ENCODE data around the gene ITPR2.

DNA sequence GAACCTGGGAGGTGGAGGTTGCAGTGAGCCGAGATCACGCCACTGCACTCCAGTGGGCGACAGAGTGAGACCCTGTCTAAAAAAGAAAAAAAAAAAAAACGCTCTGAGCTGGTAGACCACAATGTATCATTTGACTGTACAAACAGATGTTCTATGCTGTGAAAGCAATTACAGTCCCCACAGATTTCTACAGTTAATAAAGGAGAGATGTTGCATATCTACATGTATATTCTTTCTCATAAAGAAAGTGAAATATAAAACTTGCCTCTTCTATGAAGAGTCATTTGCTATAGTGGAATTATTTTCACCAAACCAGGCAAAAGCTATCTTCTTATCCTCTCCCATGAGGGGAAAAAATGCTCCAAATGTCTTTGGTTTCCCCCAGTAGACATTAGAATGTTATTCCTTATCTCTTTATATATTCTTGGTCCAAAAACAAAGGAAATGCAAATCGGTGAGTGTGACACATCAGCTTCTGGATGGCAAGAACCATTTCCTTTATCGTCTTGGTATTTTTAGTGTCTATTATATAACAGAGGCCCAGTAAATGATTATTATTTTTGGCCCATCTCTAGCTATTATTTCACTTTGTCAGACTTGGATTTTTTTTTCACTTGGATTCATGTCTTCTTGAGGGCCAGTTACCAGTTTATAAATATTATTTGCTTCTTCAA is 407.3 kb downstream of the ITPR2 start:
- TF ChIP-seq, protein P1, sequence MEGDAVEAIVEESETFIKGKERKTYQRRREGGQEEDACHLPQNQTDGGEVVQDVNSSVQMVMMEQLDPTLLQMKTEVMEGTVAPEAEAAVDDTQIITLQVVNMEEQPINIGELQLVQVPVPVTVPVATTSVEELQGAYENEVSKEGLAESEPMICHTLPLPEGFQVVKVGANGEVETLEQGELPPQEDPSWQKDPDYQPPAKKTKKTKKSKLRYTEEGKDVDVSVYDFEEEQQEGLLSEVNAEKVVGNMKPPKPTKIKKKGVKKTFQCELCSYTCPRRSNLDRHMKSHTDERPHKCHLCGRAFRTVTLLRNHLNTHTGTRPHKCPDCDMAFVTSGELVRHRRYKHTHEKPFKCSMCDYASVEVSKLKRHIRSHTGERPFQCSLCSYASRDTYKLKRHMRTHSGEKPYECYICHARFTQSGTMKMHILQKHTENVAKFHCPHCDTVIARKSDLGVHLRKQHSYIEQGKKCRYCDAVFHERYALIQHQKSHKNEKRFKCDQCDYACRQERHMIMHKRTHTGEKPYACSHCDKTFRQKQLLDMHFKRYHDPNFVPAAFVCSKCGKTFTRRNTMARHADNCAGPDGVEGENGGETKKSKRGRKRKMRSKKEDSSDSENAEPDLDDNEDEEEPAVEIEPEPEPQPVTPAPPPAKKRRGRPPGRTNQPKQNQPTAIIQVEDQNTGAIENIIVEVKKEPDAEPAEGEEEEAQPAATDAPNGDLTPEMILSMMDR (IDR thresholded peaks at IDR 0.05; ENCODE audit: control extremely low read depth in 1 of 3, insufficient read depth in 1 of 3, low read depth in 1 of 3, low read length in 3 of 3) = no peak
- TF ChIP-seq TCF12 (IDR thresholded peaks at IDR 0.05; ENCODE audit: low read depth, low read length) (no peak), CHD1 (IDR thresholded peaks at IDR 0.05; ENCODE audit: low read depth, low read length) (no peak), FOSL1 (IDR thresholded peaks at IDR 0.05; ENCODE audit: insufficient read depth, low read depth, low read length) (no peak)
